GM12878 (cell line): ENCODE measurements around the gene RBMX. TPM values are rescaled to one million over a fixed set of nuclear protein-coding genes. Genes with fewer than 3 reads are reported as not detected.

Experiments used
- ATAC-seq: fragments of 200-7000 bp; cut with Tn5 transposase; 3 replicates; pipeline ENCODE4 v1.9.1; 2020; ENCODE audit warnings: mild to moderate bottlenecking, moderate library complexity
- BruUV-seq: library from RNA; stranded (reverse); fragments of 400-500 nt; replicated peaks from 2 replicates; lab custom pipeline; 2021; lab: Mats Ljungman, UMichigan
- CTCF ChIA-PET: fragments of 300-600 bp; sonication (Branson Sonifier 250); formaldehyde crosslinking; extraction: SDS; loops from one replicate; lab custom pipeline; 2021; ENCODE audit warnings: inconsistent platforms; lab: Yijun Ruan, JAX
- POLR2A ChIA-PET: fragments of 350-600 bp; formaldehyde crosslinking; extraction: SDS; loops from one replicate; lab custom pipeline; 2021; ENCODE audit warnings: inconsistent platforms; lab: Charles Lee
- RAD21 ChIA-PET: fragments of 300-600 bp; sonication (Branson Sonifier 250); formaldehyde crosslinking; loops from one replicate; lab custom pipeline; 2023; ENCODE audit warnings: antibody characterized with exemption; ENCODE audit not compliant: unreplicated experiment; lab: Charles Lee
- SMC1A ChIA-PET: fragments of 300-600 bp; sonication (Branson Sonifier 250); formaldehyde crosslinking; loops from one replicate; lab custom pipeline; 2023; ENCODE audit not compliant: unreplicated experiment, uncharacterized antibody; lab: Charles Lee
- DNase-seq: peaks from one replicate; pipeline ENCODE4 v3.0.0-alpha.2; 2011; ENCODE audit warnings: low read depth, low spot score
- FAIRE-seq: peaks from 3 replicates; lab custom pipeline; 2011; peaks lifted over from hg19 to GRCh38; lab: Jason Lieb, UNC
- H2AFZ ChIP-seq: 2 replicates; pipeline ENCODE4 v1.6.0; 2011; ENCODE audit warnings: low read depth, low read length, control low read depth; ENCODE audit not compliant: control insufficient read depth
- H3K27ac ChIP-seq: 2 replicates; pipeline ENCODE4 v1.5.1; 2011; ENCODE audit warnings: control low read depth; ENCODE audit not compliant: control insufficient read depth, insufficient read depth
- H3K27me3 ChIP-seq, 2 experiments: replicated peaks in 1 of 2; 2 replicates each; pipeline versions ENCODE4 v1.6.0 to v1.6.1; 2011; ENCODE audit warnings: low read length in 1 of 2; ENCODE audit not compliant: control insufficient read depth in 2 of 2, insufficient read depth in 2 of 2
- H3K36me3 ChIP-seq, 2 experiments: 2 replicates each; pipeline ENCODE4 v1.5.1; 2011; ENCODE audit warnings: low read length in 1 of 2; ENCODE audit not compliant: control insufficient read depth in 2 of 2, insufficient read depth in 2 of 2
- H3K4me1 ChIP-seq: 2 replicates; pipeline ENCODE4 v1.6.1; 2011; ENCODE audit warnings: mild to moderate bottlenecking, low read length, moderate library complexity, mixed read lengths; ENCODE audit not compliant: control insufficient read depth, insufficient read depth
- H3K4me2 ChIP-seq: 2 replicates; pipeline ENCODE4 v1.6.0; 2011; ENCODE audit warnings: control low read depth; ENCODE audit not compliant: control insufficient read depth, insufficient read depth
- H3K4me3 ChIP-seq: fragments of 200-600 bp; sonication (generic); 2 replicates; pipeline ENCODE4 v1.5.1; 2016
- H3K79me2 ChIP-seq: 2 replicates; pipeline ENCODE4 v1.6.0; 2011; ENCODE audit warnings: low read length; ENCODE audit not compliant: control insufficient read depth, insufficient read depth
- H3K9ac ChIP-seq: 2 replicates; pipeline ENCODE4 v1.8.0; 2011; ENCODE audit warnings: low read length, control low read depth, mixed read lengths; ENCODE audit not compliant: control insufficient read depth, insufficient read depth
- H3K9me3 ChIP-seq: replicated peaks from 3 replicates; pipeline ENCODE4 v1.5.1; 2011; ENCODE audit warnings: mild to moderate bottlenecking, low read length; ENCODE audit not compliant: control insufficient read depth, insufficient read depth
- H4K20me1 ChIP-seq: 2 replicates; pipeline ENCODE4 v1.6.0; 2011; ENCODE audit not compliant: control insufficient read depth, insufficient read depth
- BHLHE40 ChIP-seq, 2 experiments: fragments of 450-650 bp in 1 of 2; IDR thresholded peaks; 2 replicates each; pipeline ENCODE4 v1.6.1; 2011 to 2017; ENCODE audit warnings: low read depth in 2 of 2, borderline replicate concordance in 1 of 2, improper control_type of control experiment in 1 of 2, low read length in 1 of 2, mild to moderate bottlenecking in 1 of 2
- CEBPB ChIP-seq, 2 experiments: fragments of 150-350 bp in 1 of 2; IDR thresholded peaks; 2 replicates each; pipeline ENCODE4 v1.6.1; 2012 to 2014; ENCODE audit warnings: low read depth in 2 of 2, low read length in 2 of 2, borderline replicate concordance in 1 of 2, inconsistent platforms in 1 of 2
- HSF1 ChIP-seq: fragments of 150-350 bp; IDR thresholded peaks from 2 replicates; pipeline ENCODE4 v1.6.1; 2014; ENCODE audit warnings: mild to moderate bottlenecking, low read depth, low read length
- KLF5 ChIP-seq: fragments of 450-650 bp; IDR thresholded peaks from 2 replicates; pipeline ENCODE4 v1.6.1; 2014; ENCODE audit warnings: mild to moderate bottlenecking; ENCODE audit not compliant: partially characterized antibody
- NFYB ChIP-seq: IDR thresholded peaks from 2 replicates; pipeline ENCODE4 v1.6.1; 2011; ENCODE audit warnings: low read depth, mild to moderate bottlenecking, low read length, improper control_type of control experiment, moderate library complexity; ENCODE audit not compliant: insufficient read depth
- NR2F1 ChIP-seq: fragments of 450-650 bp; conservative IDR thresholded peaks from 2 replicates; pipeline ENCODE4 v1.6.1; 2017; ENCODE audit warnings: mild to moderate bottlenecking
- PBX3 ChIP-seq: IDR thresholded peaks from 2 replicates; pipeline ENCODE4 v1.6.1; 2011; ENCODE audit warnings: mild to moderate bottlenecking, low read depth, low read length, moderate library complexity; ENCODE audit not compliant: insufficient replicate concordance
- RAD21 ChIP-seq: IDR thresholded peaks from 2 replicates; pipeline ENCODE4 v1.6.1; 2011; ENCODE audit warnings: mild to moderate bottlenecking, low read depth, low read length, moderate library complexity; ENCODE audit not compliant: insufficient read depth
- SKIL ChIP-seq: fragments of 450-650 bp; IDR thresholded peaks from 2 replicates; pipeline ENCODE4 v1.6.1; 2017; ENCODE audit warnings: mild to moderate bottlenecking, low read depth, inconsistent platforms; ENCODE audit not compliant: poor library complexity, severe bottlenecking
- WGBS: methylation state at CpG from one replicate; pipeline ENCODE4 v1.1.6; 2016; ENCODE audit warnings: low lambda C conversion rate; ENCODE audit not compliant: insufficient replicate concordance, insufficient coverage; ENCODE audit errors: missing lambda C conversion rate; 5-methylcytosine and 5-hydroxymethylcytosine counted together
- in situ Hi-C: fragments of 300-500 bp; cut with MboI; formaldehyde crosslinking; loops from 9 replicates; pipeline ENCODE4 v1.14.3; 2018; ENCODE audit warnings: mixed read lengths
- intact Hi-C: fragments of 100-400 bp; cut with micrococcal nuclease; formaldehyde crosslinking; loops from one replicate; pipeline ENCODE4 v1.14.2; 2022; ENCODE audit not compliant: unreplicated experiment
- polyA plus RNA-seq, 11 experiments: library from polyadenylated mRNA; depleted of rRNA in 4 of 11; unstranded in 6 of 11; stranded (reverse) in 5 of 11; fragments of >200 nt; fragmentation: Nextera tagmentation in 4 of 11; fragmentation: Illumina TruSeq in 1 of 11; extraction: Ambion mirVana in 4 of 11; extraction: Trizol in 1 of 11; gene quantifications; 1 replicate in 1 of 11; 2 replicates in 10 of 11; pipeline versions ENCODE4 v1.2.1 to v1.2.3, GENCODE V29; 2011 to 2016; ENCODE audit warnings: inconsistent platforms in 2 of 11, missing spikeins in 2 of 11, low read depth in 1 of 11
- total RNA-seq, 4 experiments: library from RNA; depleted of rRNA in 3 of 4; stranded (reverse); fragments of >200 nt in 3 of 4; fragmentation: Illumina TruSeq in 1 of 4; extraction: Trizol in 1 of 4; gene quantifications; 2 replicates each; pipeline versions ENCODE4 v1.2.1 to v1.2.3, GENCODE V29; 2013 to 2021
- TF ChIP-seq, protein P1 (sequence below): IDR thresholded peaks from 2 replicates; pipeline ENCODE4 v1.6.1; 2011; ENCODE audit warnings: borderline replicate concordance, low read depth, mild to moderate bottlenecking, moderate library complexity, low read length; ENCODE audit not compliant: insufficient read depth, poor library complexity, severe bottlenecking

The RBMX gene
- total and polyA plus RNA-seq, 10 of the 15 experiments (the other 5 are each of a cell fraction or from before 2014, with no cell fraction given), result 252 to 427 (median 288) TPM

DNA sequence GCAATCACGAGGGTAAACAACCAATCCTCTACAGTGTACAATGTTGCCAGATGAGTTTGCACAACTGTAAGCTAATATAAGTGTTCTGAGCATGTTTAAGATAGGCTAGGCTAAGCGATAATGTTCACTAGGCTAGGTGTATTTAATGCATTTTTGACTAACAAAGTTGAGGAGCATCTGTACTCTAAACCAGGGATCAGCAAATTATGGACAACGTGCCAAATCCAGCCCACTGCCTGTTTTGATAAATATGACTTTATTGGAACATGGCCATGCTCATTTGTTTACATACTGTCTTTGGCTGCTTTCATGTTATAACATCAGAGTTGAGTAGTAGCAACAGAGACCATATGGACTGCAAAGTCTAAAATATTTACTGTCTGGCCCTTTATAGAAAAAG, 53.5 kb downstream of the RBMX start:
- H3K36me3 ChIP-seq, result no peaks in the 10 kb centered on the region
- no peak overlapping the region for H3K9ac ChIP-seq
- no peak overlapping the region for H2AFZ ChIP-seq
- ATAC-seq, result no peak
- no peak overlapping the region for H3K27ac ChIP-seq
- ChIA-PET SMC1A (no interaction called here), RAD21 (no interaction called here), POLR2A (no interaction called here), CTCF (no interaction called here)
- no peak overlapping the region for H3K4me2 ChIP-seq
- no peaks in the 10 kb centered on the region for H3K27me3 ChIP-seq
- BruUV-seq, result no TSS peak
- intact Hi-C loops, result no loop called here
- H4K20me1 ChIP-seq, result no peaks in the 10 kb centered on the region
- H3K9me3 ChIP-seq, result no peaks in the 10 kb centered on the region
- H3K4me1 ChIP-seq, result no peaks in the 10 kb centered on the region
- H3K79me2 ChIP-seq, result no peaks in the 10 kb centered on the region
- WGBS, result 24% methylated on average over 3 of the region's 3 CpGs
- no peak for DNase-seq
- no peak for FAIRE-seq
- H3K4me3 ChIP-seq, result no peak overlapping the region
- in situ Hi-C loops, result no loop called here
- TF ChIP-seq NR2F1 (no peak), HSF1 (no peak), SKIL (no peak), KLF5 (no peak), RAD21 (no peak), PBX3 (no peak), BHLHE40 (IDR thresholded peaks at IDR 0.05; ENCODE audit: borderline replicate concordance in 1 of 2, low read depth in 2 of 2, low read length in 1 of 2) (no peak), CEBPB (IDR thresholded peaks at IDR 0.05; ENCODE audit: borderline replicate concordance in 1 of 2, low read depth in 2 of 2, low read length in 2 of 2) (no peak), NFYB (no peak)
- TF ChIP-seq, protein P1, sequence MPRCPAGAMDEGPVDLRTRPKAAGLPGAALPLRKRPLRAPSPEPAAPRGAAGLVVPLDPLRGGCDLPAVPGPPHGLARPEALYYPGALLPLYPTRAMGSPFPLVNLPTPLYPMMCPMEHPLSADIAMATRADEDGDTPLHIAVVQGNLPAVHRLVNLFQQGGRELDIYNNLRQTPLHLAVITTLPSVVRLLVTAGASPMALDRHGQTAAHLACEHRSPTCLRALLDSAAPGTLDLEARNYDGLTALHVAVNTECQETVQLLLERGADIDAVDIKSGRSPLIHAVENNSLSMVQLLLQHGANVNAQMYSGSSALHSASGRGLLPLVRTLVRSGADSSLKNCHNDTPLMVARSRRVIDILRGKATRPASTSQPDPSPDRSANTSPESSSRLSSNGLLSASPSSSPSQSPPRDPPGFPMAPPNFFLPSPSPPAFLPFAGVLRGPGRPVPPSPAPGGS, result no peak
- TF ChIP-seq, all 136 proteins: peak for 0
